Mesodermal cell (in vitro differentiated cells): Measurements from ENCODE around the gene PTPRG.

Experiments used
- H3K27ac ChIP-seq: 2 replicates; pipeline ENCODE4 v1.7.0; 2013; ENCODE audit warnings: mild to moderate bottlenecking, low read depth, low read length, moderate library complexity; ENCODE audit not compliant: severe bottlenecking
- H3K36me3 ChIP-seq: 2 replicates; pipeline ENCODE4 v1.7.1; 2013; ENCODE audit warnings: mild to moderate bottlenecking, low read length, moderate library complexity; ENCODE audit not compliant: control insufficient read depth, insufficient read depth
- H3K4me1 ChIP-seq: one replicate; pipeline ENCODE4 v1.7.1; 2013; ENCODE audit warnings: mild to moderate bottlenecking, low read length; ENCODE audit not compliant: insufficient read depth, control insufficient read depth, poor library complexity, severe bottlenecking
- H3K4me3 ChIP-seq: 2 replicates; pipeline ENCODE4 v1.7.0; 2013; ENCODE audit warnings: low read length, control low read depth, mild to moderate bottlenecking; ENCODE audit not compliant: insufficient read depth, poor library complexity, severe bottlenecking; ENCODE audit errors: extremely low read depth
- H3K9me3 ChIP-seq: 2 replicates; pipeline ENCODE4 v1.7.1; 2013; ENCODE audit warnings: mild to moderate bottlenecking, low read length, moderate library complexity; ENCODE audit not compliant: control insufficient read depth
- WGBS, 2 experiments: methylation state at CpG; one replicate each; pipeline ENCODE4 v1.1.5; 2013; ENCODE audit warnings: missing lambda C conversion rate in 2 of 2; ENCODE audit not compliant: insufficient coverage in 2 of 2; 5-methylcytosine and 5-hydroxymethylcytosine counted together

PTPRG gene

DNA sequence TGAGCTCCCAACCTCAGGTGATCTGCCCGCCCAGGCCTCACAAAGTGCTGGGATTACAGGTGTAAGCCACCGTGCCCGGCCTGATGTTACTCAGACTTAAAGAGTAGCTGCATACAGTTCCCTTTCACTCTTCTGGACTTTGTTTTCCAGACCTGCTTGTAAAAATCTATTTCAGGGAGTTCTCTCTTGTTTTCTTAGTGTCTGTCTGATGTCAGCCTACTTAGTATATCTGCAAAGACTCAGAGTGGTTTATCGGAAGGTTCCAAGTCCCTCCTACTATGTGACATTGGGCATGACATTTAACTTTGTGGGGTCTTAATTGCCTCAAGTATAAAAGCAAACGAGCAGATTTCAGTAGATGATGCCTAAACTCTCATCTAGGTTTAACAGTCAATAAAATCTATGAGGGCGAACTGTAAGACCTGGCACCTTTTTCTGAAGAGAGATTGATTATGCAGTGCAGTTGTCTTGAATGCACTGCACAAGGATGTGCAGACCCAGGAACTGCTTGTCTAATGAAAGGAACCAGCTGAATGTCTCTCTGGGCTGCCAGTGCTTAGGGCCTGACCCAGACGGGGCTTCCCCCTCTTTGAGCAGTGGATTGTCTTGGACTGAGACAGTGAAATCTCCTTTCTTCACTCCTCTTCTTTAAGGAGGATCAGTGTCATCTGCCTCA is 301.4 kb downstream of the PTPRG start:
- no peak overlapping the region for H3K4me3 ChIP-seq
- H3K9me3 ChIP-seq, result no peaks in the 10 kb centered on the region
- no peaks in the 10 kb centered on the region for H3K36me3 ChIP-seq
- H3K27ac ChIP-seq, result no peak overlapping the region
- peaks cover 24% of the 10 kb centered on the region for H3K4me1 ChIP-seq
- WGBS, 2 experiments, result 92% methylated on average over 6 to 7 of the region's 7 CpGs

- no peaks in the 10 kb centered on the region for H3K36me3 ChIP-seq
- no CpG with 5 or more reads among the region's 1 CpG for WGBS, 2 experiments
- no peak overlapping the region for H3K4me3 ChIP-seq
- H3K4me1 ChIP-seq, result peaks cover 29% of the 10 kb centered on the region
- H3K9me3 ChIP-seq, result no peaks in the 10 kb centered on the region
- no peak overlapping the region for H3K27ac ChIP-seq
These were observed 302.2 kb downstream of the PTPRG start for GRCh38 chr3:61863579-61863978.

GRCh38 chr3:61864886-61865285 is 303.5 kb downstream of the PTPRG start:
- no peaks in the 10 kb centered on the region for H3K36me3 ChIP-seq
- H3K4me3 ChIP-seq, result no peak overlapping the region
- WGBS, 2 experiments, result 100% methylated on average over 1 of the region's 1 CpG
- no peaks in the 10 kb centered on the region for H3K9me3 ChIP-seq
- peaks cover 32% of the 10 kb centered on the region for H3K4me1 ChIP-seq
- no peak overlapping the region for H3K27ac ChIP-seq

DNA sequence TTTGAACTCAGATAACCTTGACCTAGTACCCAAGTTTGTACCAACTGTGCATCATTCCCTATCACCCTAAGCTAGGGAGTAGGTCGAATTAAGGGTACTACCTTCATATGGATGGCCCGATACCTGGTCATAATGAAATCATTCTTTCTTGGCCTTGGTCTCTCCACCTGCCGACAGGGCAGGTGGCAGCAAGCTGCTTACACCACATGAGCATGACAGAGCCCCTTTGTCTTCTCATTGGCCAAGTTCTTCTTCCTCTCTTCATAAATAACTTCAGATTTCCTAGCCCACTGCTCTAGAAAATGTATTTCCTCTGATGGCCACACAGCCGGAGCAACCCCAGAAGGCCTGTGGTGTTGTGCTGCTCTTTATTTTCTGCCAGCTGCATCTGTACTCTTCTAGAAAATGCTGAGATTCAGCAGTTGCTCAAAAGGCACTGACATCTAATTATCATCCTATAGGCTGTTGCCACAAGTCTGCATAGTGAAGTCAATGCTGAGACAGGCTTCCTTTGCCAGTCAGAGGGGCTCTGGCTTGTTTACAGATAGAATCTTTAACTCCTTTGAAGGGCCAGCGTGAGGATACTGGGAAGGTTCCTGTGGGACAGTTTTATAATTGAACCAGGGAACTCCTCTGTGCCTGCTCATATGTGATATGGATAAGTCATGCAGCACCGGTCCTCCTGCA is 304.2 kb downstream of the PTPRG start:
- no peak overlapping the region for H3K4me3 ChIP-seq
- H3K36me3 ChIP-seq, result no peaks in the 10 kb centered on the region
- H3K27ac ChIP-seq, result peak overlapping the region; percentile 64
- peaks cover 32% of the 10 kb centered on the region for H3K4me1 ChIP-seq
- 90 to 93% methylated on average over 3 to 6 of the region's 6 CpGs for WGBS, 2 experiments
- H3K9me3 ChIP-seq, result no peaks in the 10 kb centered on the region

- no peaks in the 10 kb centered on the region for H3K9me3 ChIP-seq
- H3K4me1 ChIP-seq, result peaks cover 28% of the 10 kb centered on the region
- peak overlapping the region; percentile 64 for H3K27ac ChIP-seq
- H3K4me3 ChIP-seq, result no peak overlapping the region
- 71 to 88% methylated on average over 1 of the region's 2 CpGs for WGBS, 2 experiments
- no peaks in the 10 kb centered on the region for H3K36me3 ChIP-seq
These were observed 304.8 kb downstream of the PTPRG start for GRCh38 chr3:61866153-61866542.

DNA sequence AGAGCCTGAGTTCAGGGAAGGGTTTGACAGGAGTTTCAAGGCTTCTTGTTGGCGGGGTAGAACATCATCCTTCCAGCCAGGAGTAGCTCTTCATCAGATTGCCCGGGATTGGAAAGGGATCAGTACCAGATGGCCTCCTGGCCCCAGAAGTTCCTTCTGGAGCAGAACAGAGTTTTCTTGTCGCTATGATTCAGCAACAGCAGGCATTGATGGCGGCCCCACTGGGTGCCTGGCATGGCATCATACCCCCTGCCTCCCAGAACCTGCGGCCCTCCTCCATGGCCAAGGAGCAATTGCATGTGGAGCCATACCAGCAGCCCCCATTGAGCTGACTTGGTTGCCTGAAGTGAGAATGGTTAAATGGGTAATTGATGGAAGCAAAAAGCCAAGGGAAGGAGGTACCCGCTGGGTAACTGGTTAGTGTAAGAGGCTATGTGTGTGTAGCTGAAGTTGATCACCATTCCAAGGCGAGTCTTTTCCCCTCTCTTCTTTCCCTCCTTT is 305.6 kb downstream of the PTPRG start:
- 92 to 100% methylated on average over 4 to 5 of the region's 7 CpGs for WGBS, 2 experiments
- Histone ChIP-seq H3K4me1 (peaks cover 29% of the 10 kb centered on the region), H3K9me3 (no peaks in the 10 kb centered on the region), H3K4me3 (no peak overlapping the region), H3K36me3 (no peaks in the 10 kb centered on the region), H3K27ac (no peak overlapping the region)

DNA sequence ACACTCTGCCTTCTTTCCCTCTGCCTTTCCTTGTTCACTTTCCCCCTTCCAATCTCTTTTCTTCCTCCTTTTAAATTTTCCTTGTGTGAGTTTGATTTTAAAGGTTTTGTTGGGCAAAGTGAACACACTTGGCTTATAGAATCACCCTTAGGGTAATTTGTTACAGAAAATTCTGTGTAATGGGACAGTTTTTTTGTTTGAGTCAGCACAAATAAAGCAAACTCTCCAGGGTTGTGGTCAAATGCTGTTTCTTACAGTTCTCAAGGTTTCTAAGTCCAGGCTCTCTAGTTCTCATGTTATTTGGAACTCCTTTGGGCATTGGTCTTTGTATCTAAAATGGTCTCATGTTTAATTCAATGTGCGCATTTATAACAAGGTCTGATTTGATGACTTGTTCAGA is 307.1 kb downstream of the PTPRG start:
- no peaks in the 10 kb centered on the region for H3K9me3 ChIP-seq
- H3K36me3 ChIP-seq, result no peaks in the 10 kb centered on the region
- H3K4me1 ChIP-seq, result peaks cover 31% of the 10 kb centered on the region
- peak overlapping the region; percentile 45 for H3K27ac ChIP-seq
- WGBS, 2 experiments, result 100% methylated on average over 1 of the region's 1 CpG
- H3K4me3 ChIP-seq, result no peak overlapping the region

DNA sequence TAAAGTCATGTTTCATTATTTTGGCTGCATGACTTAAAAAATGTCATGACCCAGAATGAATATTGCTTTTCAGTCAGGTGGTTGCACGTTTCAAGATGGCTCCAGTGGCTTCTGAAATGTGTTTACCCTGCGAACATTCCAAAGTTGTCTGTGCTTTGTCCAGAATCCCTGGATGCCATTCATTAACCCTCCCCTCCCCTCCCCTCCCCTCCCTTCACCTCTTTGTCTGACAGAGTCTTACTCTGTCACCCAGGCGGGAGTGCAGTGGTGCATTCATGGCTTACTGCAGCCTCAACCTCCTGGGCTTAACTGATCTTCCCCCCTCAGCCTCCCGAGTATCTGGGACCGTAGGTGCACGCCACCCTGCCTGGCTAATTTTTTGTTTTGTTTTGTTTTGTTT is 308.0 kb downstream of the PTPRG start:
- Histone ChIP-seq H3K4me1 (peaks cover 40% of the 10 kb centered on the region), H3K9me3 (no peaks in the 10 kb centered on the region), H3K36me3 (no peaks in the 10 kb centered on the region), H3K27ac (no peak overlapping the region), H3K4me3 (no peak overlapping the region)
- WGBS, 2 experiments, result 81 to 94% methylated on average over 2 of the region's 6 CpGs

- no peaks in the 10 kb centered on the region for H3K9me3 ChIP-seq
- peaks cover 43% of the 10 kb centered on the region for H3K4me1 ChIP-seq
- H3K36me3 ChIP-seq, result no peaks in the 10 kb centered on the region
- H3K27ac ChIP-seq, result peak overlapping the region; percentile 23
- 36 to 40% methylated on average over 1 to 2 of the region's 2 CpGs for WGBS, 2 experiments
- H3K4me3 ChIP-seq, result no peak overlapping the region
These were observed 310.3 kb downstream of the PTPRG start for GRCh38 chr3:61871644-61872043.

- 86 to 95% methylated on average over 2 to 3 of the region's 5 CpGs for WGBS, 2 experiments
- Histone ChIP-seq H3K4me3 (no peak overlapping the region), H3K4me1 (peaks cover 48% of the 10 kb centered on the region), H3K27ac (peak overlapping the region; percentile 23), H3K9me3 (no peaks in the 10 kb centered on the region), H3K36me3 (no peaks in the 10 kb centered on the region)
These were observed 310.8 kb downstream of the PTPRG start for GRCh38 chr3:61872077-61872706.
